Astrocyte (in vitro differentiated cells and primary cell): ENCODE results near the gene SPTY2D1.

Experiments used
- EZH2 ChIP-seq: IDR thresholded peaks from 2 replicates; pipeline ENCODE4 v1.6.1; 2012; ENCODE audit warnings: mild to moderate bottlenecking, low read length, inconsistent platforms; ENCODE audit not compliant: insufficient read depth
- TF ChIP-seq, protein P1 (sequence below): IDR thresholded peaks from 2 replicates; pipeline ENCODE4 v1.5.1; 2011; ENCODE audit warnings: low read depth, mild to moderate bottlenecking, inconsistent platforms, low read length, moderate library complexity; ENCODE audit not compliant: insufficient read depth

DNA sequence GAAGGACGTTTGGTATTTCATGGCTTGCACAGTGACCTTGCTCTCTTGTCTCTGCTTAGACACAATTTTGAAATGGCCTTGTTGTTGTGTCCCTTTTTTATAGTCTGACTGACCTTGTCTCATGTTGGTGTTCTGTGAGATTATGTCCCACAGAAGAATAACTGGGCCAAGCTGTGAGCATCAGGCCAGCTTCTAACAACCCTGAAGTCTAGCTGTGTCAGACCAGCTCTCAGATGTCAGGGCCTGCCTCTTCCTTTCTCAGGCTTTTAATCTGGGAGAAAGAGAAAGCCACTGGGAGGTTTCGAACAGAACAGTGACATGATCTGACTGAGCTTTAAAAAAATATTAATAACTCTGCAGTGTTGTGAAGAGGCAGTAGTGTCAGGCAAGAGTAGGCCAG is 43.6 kb downstream of the SPTY2D1 start:
- no peak for TF ChIP-seq EZH2
- TF ChIP-seq, protein P1, sequence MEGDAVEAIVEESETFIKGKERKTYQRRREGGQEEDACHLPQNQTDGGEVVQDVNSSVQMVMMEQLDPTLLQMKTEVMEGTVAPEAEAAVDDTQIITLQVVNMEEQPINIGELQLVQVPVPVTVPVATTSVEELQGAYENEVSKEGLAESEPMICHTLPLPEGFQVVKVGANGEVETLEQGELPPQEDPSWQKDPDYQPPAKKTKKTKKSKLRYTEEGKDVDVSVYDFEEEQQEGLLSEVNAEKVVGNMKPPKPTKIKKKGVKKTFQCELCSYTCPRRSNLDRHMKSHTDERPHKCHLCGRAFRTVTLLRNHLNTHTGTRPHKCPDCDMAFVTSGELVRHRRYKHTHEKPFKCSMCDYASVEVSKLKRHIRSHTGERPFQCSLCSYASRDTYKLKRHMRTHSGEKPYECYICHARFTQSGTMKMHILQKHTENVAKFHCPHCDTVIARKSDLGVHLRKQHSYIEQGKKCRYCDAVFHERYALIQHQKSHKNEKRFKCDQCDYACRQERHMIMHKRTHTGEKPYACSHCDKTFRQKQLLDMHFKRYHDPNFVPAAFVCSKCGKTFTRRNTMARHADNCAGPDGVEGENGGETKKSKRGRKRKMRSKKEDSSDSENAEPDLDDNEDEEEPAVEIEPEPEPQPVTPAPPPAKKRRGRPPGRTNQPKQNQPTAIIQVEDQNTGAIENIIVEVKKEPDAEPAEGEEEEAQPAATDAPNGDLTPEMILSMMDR = no peak
